Activated naive CD8-positive, alpha-beta T cell treated with anti-CD3 and anti-CD28 coated beads, Interleukin-2, amount 10 ng/mL, durations not matched to agents 7 days and 5 days (primary cell): ENCODE data around the gene ZNF593OS. TPM values are rescaled to one million over a fixed set of nuclear protein-coding genes. Genes with fewer than 3 reads are reported as not detected.
A peak's percentile ranks its signal among the peaks of the same experiment; 100 is the strongest.

Experiments used
- ATAC-seq: fragments of 150-1000 bp; cut with Tn5 transposase; one replicate; pipeline ENCODE4 v1.10.0; 2021; ENCODE audit warnings: low read depth, moderate library complexity
- POLR2A ChIA-PET: fragments of 350-600 bp; sonication (Branson Sonifier 250); formaldehyde crosslinking; loops from one replicate; lab custom pipeline; 2021; ENCODE audit warnings: antibody characterized with exemption; lab: Charles Lee
- DNase-seq: peaks from one replicate; pipeline ENCODE4 v3.0.0; 2021
- H3K27ac Mint-ChIP-seq: one replicate; pipeline ENCODE4 v1.8.0; 2022; ENCODE audit warnings: mild to moderate bottlenecking, mixed read lengths
- H3K27me3 Mint-ChIP-seq: one replicate; pipeline ENCODE4 v1.8.0; 2022; ENCODE audit warnings: mild to moderate bottlenecking, moderate library complexity, mixed read lengths
- H3K36me3 Mint-ChIP-seq: one replicate; pipeline ENCODE4 v1.8.0; 2021; ENCODE audit warnings: mild to moderate bottlenecking, mixed read lengths
- H3K4me1 Mint-ChIP-seq: one replicate; pipeline ENCODE4 v1.8.0; 2021; ENCODE audit warnings: mixed read lengths
- H3K4me3 Mint-ChIP-seq: one replicate; pipeline ENCODE4 v1.8.0; 2022; ENCODE audit warnings: mild to moderate bottlenecking, moderate library complexity, mixed read lengths
- H3K9me3 Mint-ChIP-seq: one replicate; pipeline ENCODE4 v1.8.0; 2021; ENCODE audit warnings: mixed read lengths
- total RNA-seq, 2 experiments: library from RNA; stranded (reverse); gene quantifications; one replicate each; pipeline ENCODE4 v1.2.3, GENCODE V29; 2021

ZNF593OS gene
- total RNA-seq, 2 experiments from 2014 or later: not detected

DNA sequence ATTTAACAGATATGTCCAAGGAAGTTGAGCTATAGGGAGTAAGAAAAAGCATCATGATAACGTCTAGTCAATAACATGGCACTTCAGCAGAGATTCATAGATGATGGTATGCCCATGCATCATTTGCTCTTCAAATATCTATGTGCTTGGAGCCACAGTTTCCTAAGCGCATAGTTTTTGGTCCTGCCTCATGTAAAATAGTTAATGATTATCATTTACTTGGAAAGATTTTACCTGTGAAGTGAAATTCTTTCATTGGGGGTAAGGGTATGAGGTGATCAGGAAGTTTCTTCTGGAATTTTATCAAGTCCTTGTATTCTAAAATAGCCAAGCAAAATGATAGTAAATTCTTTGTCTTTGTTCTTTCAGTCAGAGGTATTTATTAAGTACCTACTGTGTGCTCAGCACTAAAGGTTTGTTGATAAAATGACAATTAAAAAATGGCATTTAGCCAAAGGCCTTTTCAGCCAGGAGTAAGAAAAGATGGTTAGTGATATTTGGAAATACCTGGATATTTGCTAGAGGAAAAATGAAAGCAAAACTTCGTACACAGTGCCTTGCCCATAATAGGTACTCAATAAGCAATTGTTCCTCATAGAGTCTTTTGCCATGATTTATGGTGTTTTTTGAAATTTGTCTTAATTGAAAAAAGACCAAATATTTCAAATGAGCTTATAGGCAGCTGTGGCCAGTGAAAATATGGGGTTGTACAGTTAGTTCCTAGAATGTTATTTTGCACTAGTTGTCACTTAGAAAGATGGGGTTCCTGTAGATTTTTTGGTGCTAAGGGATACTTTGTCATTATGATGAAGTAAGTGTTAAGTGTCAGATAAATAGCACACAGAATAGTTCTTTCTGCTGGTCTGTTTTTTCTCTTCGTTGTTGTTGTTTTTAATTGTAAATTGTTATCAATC is 47.0 kb downstream of the ZNF593OS start:
- POLR2A ChIA-PET: interaction anchor here (0.7 to 4.8 kb wide), 2 partner anchors 12 to 14 kb away, joined by 3 to 40 read pairs; partner anchors contain the start of gene PDIK1L
- Mint-ChIP-seq H3K36me3 (peaks cover 24% of the 10 kb centered on the region), H3K27me3 (no peaks in the 10 kb centered on the region), H3K27ac (peak overlapping the region; percentile 7), H3K4me1 (peaks cover 47% of the 10 kb centered on the region), H3K9me3 (no peaks in the 10 kb centered on the region), H3K4me3 (peak overlapping the region; percentile 25)
- no peak for ATAC-seq
- no peak for DNase-seq

DNA sequence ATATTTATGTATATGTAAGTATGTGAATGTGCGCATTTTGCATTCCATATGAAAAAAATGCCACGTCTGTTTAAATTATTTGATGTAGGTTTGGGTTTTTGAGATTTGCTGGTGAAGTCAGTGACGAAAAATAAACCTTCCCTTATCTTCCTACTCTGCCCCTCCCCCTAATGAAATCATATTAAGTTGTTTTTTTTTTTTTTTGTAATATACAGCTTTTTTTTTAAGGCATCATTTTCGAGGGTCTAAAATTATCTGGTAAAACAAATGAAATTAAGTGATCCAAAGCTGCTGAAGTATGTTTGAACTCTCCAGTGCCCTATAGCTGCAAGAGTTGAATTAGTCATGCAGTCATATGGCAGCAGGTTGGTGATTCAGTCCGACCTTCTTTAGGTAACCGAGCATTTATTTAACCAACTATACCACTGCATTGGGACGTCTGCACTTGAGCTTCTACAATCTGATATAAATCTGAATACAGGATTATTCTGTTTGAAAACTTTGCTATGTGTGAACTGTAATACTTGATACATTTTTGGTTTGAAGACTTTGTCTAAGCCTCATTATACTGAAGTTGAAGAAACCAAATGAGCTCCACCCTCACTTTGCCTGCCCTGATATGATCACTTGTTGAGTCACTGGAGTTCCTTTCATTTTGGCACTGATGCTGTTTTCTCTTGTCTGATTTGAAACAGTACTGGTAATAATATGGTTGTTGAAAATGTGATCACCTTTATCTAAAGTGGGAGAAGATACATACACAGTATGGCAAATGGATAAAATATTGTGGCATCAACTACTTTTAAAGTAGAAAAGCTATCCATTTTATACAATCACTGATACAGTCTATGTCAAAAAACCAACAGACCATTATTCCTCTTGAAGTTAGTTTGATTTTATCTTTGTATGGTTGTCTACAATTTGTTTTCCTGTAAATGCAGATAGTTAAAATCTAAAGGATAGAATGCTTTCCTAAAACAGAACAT is 48.4 kb downstream of the ZNF593OS start:
- no peak for DNase-seq
- peaks cover 55% of the 10 kb centered on the region for H3K4me1 Mint-ChIP-seq
- no peak for ATAC-seq
- H3K9me3 Mint-ChIP-seq: no peaks in the 10 kb centered on the region
- H3K4me3 Mint-ChIP-seq: peak overlapping the region; percentile 7
- H3K27me3 Mint-ChIP-seq: no peaks in the 10 kb centered on the region
- POLR2A ChIA-PET: interaction anchor here (1.4 to 4.8 kb wide), 2 partner anchors 11 to 16 kb away, joined by 8 to 40 read pairs; partner anchors contain the start of gene PDIK1L
- H3K27ac Mint-ChIP-seq: peak overlapping the region; percentile 32
- H3K36me3 Mint-ChIP-seq: peaks cover 32% of the 10 kb centered on the region

DNA sequence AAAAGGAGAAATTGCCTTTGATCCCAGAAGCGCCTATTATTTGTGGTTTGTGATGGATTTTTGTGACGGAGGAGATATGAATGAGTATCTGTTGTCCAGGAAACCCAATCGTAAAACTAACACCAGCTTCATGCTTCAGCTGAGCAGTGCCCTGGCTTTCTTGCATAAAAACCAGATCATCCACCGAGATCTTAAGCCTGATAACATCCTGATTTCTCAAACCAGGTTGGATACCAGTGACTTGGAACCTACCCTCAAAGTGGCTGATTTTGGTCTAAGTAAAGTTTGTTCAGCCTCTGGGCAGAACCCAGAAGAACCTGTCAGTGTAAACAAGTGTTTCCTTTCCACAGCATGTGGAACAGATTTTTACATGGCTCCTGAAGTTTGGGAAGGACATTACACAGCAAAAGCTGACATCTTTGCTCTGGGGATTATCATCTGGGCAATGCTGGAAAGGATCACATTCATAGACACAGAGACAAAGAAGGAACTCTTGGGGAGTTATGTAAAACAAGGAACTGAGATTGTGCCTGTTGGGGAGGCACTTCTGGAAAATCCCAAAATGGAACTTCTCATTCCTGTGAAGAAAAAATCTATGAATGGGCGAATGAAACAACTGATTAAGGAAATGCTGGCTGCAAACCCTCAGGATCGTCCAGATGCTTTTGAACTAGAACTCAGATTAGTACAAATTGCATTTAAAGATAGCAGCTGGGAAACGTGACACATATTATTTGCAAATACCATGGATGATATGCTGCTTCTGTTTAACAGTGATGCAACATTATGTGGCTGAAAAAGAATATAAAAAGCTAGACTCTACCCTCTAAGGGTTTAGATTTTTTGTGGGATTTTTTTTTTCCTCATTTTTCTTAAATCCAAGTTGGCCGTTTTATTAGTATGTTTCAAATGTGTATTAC is 49.5 kb downstream of the ZNF593OS start:
- Mint-ChIP-seq H3K27me3 (no peaks in the 10 kb centered on the region), H3K36me3 (peaks cover 34% of the 10 kb centered on the region), H3K27ac (no peak overlapping the region), H3K4me3 (no peak overlapping the region), H3K9me3 (no peaks in the 10 kb centered on the region), H3K4me1 (peaks cover 45% of the 10 kb centered on the region)
- DNase-seq (no peak), ATAC-seq (no peak)
- POLR2A ChIA-PET: interaction anchor here (1.4 to 4.8 kb wide), 2 partner anchors 10 to 17 kb away, joined by 8 to 40 read pairs; partner anchors contain the start of gene PDIK1L

DNA sequence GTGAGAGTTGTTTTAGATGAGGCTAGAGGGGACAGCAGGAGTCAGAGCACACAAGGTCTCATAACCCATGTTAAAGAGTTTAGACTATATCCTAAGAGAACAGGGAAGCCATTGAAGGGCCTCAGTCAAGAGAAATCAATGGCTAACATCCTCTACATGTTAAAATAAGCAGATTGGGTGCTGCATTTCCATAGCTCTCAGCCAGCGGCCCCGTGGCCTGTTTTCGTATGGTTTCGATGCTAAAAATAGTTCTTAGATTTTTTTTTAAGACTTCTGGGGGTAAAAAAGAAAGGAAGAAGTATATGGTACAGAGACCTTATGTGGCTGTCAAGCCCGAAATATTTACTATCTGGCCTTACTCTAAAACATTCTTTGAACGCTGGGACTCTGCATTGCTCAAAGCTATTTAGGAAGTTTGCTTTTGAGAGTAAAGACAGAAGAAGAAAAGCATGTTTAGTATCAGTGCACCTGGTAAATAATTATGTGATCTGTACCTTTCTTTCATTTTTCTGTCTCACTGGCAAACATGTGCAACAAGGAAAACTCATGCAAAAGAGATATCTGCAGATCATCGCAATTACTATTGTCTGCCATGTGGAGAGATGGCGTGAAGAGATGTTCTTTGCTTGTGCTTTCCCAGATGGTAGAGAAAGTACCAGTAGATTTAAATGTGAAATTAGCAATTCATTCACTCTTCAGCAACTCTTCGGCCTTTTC is 51.6 kb downstream of the ZNF593OS start:
- ATAC-seq (peak; percentile 60), DNase-seq (no peak)
- Mint-ChIP-seq H3K27me3 (no peaks in the 10 kb centered on the region), H3K4me1 (peaks cover 35% of the 10 kb centered on the region), H3K27ac (peak overlapping the region; percentile 80), H3K4me3 (peak overlapping the region; percentile 58), H3K36me3 (peaks cover 31% of the 10 kb centered on the region), H3K9me3 (no peaks in the 10 kb centered on the region)
- POLR2A ChIA-PET: interaction anchor here (0.6 to 1.3 kb wide), 3 partner anchors 19 to 72 kb away, joined by 3 to 5 read pairs (median 5); no protein-coding TSS in a partner anchor

Other genes starting within 250 kb of the ZNF593OS start
- gene PAFAH2, start 173.8 kb downstream of the ZNF593OS start, total RNA-seq: 10 to 100 TPM; 13.5 to 15.4 TPM
- gene EXTL1, start 150.1 kb downstream of the ZNF593OS start, total RNA-seq: not detected
- gene SLC30A2, start 125.7 kb downstream of the ZNF593OS start, total RNA-seq: not detected
- not detected for gene TRIM63, start 104.2 kb downstream of the ZNF593OS start, total RNA-seq
- gene PDIK1L, start 60.0 kb downstream of the ZNF593OS start, total RNA-seq: 10 to 100 TPM; 21.2 to 22.1 TPM
- gene FAM110D, start 12.8 kb downstream of the ZNF593OS start, total RNA-seq: not detected
- gene C1orf232, start 2.9 kb downstream of the ZNF593OS start, total RNA-seq: not detected
- gene ZNF593, start 1.9 kb downstream of the ZNF593OS start, total RNA-seq: 10 to 100 TPM; 26.5 to 31.0 TPM
- 1 to 10 TPM; 4.5 to 6.0 TPM for gene CNKSR1, start 5.7 kb upstream of the ZNF593OS start, total RNA-seq
- gene CATSPER4, start 18.8 kb upstream of the ZNF593OS start, total RNA-seq: not detected
- gene CEP85, start 62.4 kb upstream of the ZNF593OS start, total RNA-seq: 10 to 100 TPM; 36.0 to 37.2 TPM
- gene SH3BGRL3, start 108.3 kb upstream of the ZNF593OS start, total RNA-seq: 100 to 1,000 TPM; 531 to 542 TPM
- 10 to 100 TPM; 60.5 to 64.1 TPM for gene UBXN11, start 134.8 kb upstream of the ZNF593OS start, total RNA-seq
- gene CD52, start 146.1 kb upstream of the ZNF593OS start, total RNA-seq: 1,000 to 10,000 TPM; 1,078 to 1,088 TPM
- 10 to 100 TPM in 1 of 2 experiments, 1 to 10 TPM in 1; 7.9 to 10.3 TPM for gene CRYBG2, start 182.3 kb upstream of the ZNF593OS start, total RNA-seq
- gene ZNF683, start 200.9 kb upstream of the ZNF593OS start, total RNA-seq: 1 to 10 TPM; 9.3 to 9.9 TPM
- not detected for gene LIN28A, start 239.0 kb upstream of the ZNF593OS start, total RNA-seq